Measurements from ENCODE around the gene SLC17A6.
A peak's percentile ranks its signal among the peaks of the same experiment; 100 is the strongest.

SLC17A6 gene

GRCh38 chr11:22337596-22338485 lies at the start of gene SLC17A6:
Gene SLC17A6, plus strand, starts transcription at chr11:22338381. Its CDS starts 153 bp downstream, at chr11:22338534.
- Histone ChIP-seq H3K27me3 (replicated peaks; ENCODE audit: control insufficient read depth, insufficient read depth, low read length) (no peaks in the 10 kb centered on the region; the same call in 1 of the 2 replicates), H3K36me3 (ENCODE audit: control insufficient read depth, insufficient read depth, low read length) (no peaks in the 10 kb centered on the region), H3K4me3 (replicated peaks; ENCODE audit: low read depth, low read length) (no peak within 1 kb of the TSS)
- DNase-seq (ENCODE audit: extremely low read depth, insufficient read length) = no peak
- TF ChIP-seq, protein P1, sequence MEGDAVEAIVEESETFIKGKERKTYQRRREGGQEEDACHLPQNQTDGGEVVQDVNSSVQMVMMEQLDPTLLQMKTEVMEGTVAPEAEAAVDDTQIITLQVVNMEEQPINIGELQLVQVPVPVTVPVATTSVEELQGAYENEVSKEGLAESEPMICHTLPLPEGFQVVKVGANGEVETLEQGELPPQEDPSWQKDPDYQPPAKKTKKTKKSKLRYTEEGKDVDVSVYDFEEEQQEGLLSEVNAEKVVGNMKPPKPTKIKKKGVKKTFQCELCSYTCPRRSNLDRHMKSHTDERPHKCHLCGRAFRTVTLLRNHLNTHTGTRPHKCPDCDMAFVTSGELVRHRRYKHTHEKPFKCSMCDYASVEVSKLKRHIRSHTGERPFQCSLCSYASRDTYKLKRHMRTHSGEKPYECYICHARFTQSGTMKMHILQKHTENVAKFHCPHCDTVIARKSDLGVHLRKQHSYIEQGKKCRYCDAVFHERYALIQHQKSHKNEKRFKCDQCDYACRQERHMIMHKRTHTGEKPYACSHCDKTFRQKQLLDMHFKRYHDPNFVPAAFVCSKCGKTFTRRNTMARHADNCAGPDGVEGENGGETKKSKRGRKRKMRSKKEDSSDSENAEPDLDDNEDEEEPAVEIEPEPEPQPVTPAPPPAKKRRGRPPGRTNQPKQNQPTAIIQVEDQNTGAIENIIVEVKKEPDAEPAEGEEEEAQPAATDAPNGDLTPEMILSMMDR (IDR thresholded peaks at IDR 0.05; ENCODE audit: insufficient read depth, low read length, poor library complexity, severe bottlenecking) = no peak

- TF ChIP-seq, protein P1 (IDR thresholded peaks at IDR 0.05; ENCODE audit: insufficient read depth, low read length, poor library complexity, severe bottlenecking) = no peak
- Histone ChIP-seq H3K27me3 (replicated peaks; ENCODE audit: control insufficient read depth, insufficient read depth, low read length) (no peaks in the 10 kb centered on the region), H3K36me3 (ENCODE audit: control insufficient read depth, insufficient read depth, low read length) (no peaks in the 10 kb centered on the region), H3K4me3 (replicated peaks; ENCODE audit: low read depth, low read length) (no peak overlapping the region)
- no peak for DNase-seq (ENCODE audit: extremely low read depth, insufficient read length)
Measured at GRCh38 chr11:22302368-22302767, 35.8 kb upstream of the SLC17A6 start.

GRCh38 chr11:22304337-22304961 lies 33.7 kb upstream of the SLC17A6 start:
- H3K4me3 ChIP-seq (replicated peaks; ENCODE audit: low read depth, low read length) = no peak overlapping the region
- DNase-seq (ENCODE audit: extremely low read depth, insufficient read length) = no peak
- no peaks in the 10 kb centered on the region for H3K36me3 ChIP-seq (ENCODE audit: control insufficient read depth, insufficient read depth, low read length)
- H3K27me3 ChIP-seq (replicated peaks; ENCODE audit: control insufficient read depth, insufficient read depth, low read length) = no peaks in the 10 kb centered on the region
- TF ChIP-seq, protein P1 (IDR thresholded peaks at IDR 0.05; ENCODE audit: insufficient read depth, low read length, poor library complexity, severe bottlenecking) = peak; percentile 44

- no peak for DNase-seq (ENCODE audit: extremely low read depth, insufficient read length)
- TF ChIP-seq, protein P1 (IDR thresholded peaks at IDR 0.05; ENCODE audit: insufficient read depth, low read length, poor library complexity, severe bottlenecking) = no peak
- Histone ChIP-seq H3K27me3 (replicated peaks; ENCODE audit: control insufficient read depth, insufficient read depth, low read length) (no peaks in the 10 kb centered on the region), H3K4me3 (replicated peaks; ENCODE audit: low read depth, low read length) (no peak overlapping the region), H3K36me3 (ENCODE audit: control insufficient read depth, insufficient read depth, low read length) (no peaks in the 10 kb centered on the region)
Measured at GRCh38 chr11:22317656-22318055, 20.5 kb upstream of the SLC17A6 start.

GRCh38 chr11:22331771-22332170 lies 6.4 kb upstream of the SLC17A6 start:
- DNase-seq (ENCODE audit: extremely low read depth, insufficient read length) = no peak
- Histone ChIP-seq H3K36me3 (ENCODE audit: control insufficient read depth, insufficient read depth, low read length) (no peaks in the 10 kb centered on the region), H3K4me3 (replicated peaks; ENCODE audit: low read depth, low read length) (no peak overlapping the region), H3K27me3 (replicated peaks; ENCODE audit: control insufficient read depth, insufficient read depth, low read length) (no peaks in the 10 kb centered on the region)
- TF ChIP-seq, protein P1 (IDR thresholded peaks at IDR 0.05; ENCODE audit: insufficient read depth, low read length, poor library complexity, severe bottlenecking) = peak; percentile 22
